Ishikawa (cell line): ENCODE results near the gene GNPTG.
A peak's percentile ranks its signal among the peaks of the same experiment; 100 is the strongest.

ENCODE experiments used
- CEBPB ChIP-seq: IDR thresholded peaks from 2 replicates; pipeline ENCODE4 v1.6.1; 2012
- CREB1 ChIP-seq: IDR thresholded peaks from 2 replicates; pipeline ENCODE4 v1.6.1; 2012; ENCODE audit warnings: low read depth
- EGR1 ChIP-seq: IDR thresholded peaks from 2 replicates; pipeline ENCODE4 v1.6.1; 2012
- EP300 ChIP-seq: IDR thresholded peaks from 2 replicates; pipeline ENCODE4 v1.6.1; 2012; ENCODE audit warnings: borderline replicate concordance
- FOXM1 ChIP-seq: IDR thresholded peaks from 2 replicates; pipeline ENCODE4 v1.6.1; 2012; ENCODE audit warnings: low read depth, borderline replicate concordance
- MAX ChIP-seq: IDR thresholded peaks from 2 replicates; pipeline ENCODE4 v1.6.1; 2012
- NFIC ChIP-seq: IDR thresholded peaks from 2 replicates; pipeline ENCODE4 v1.6.1; 2012
- RAD21 ChIP-seq: IDR thresholded peaks from 2 replicates; pipeline ENCODE4 v1.6.1; 2012; ENCODE audit warnings: low read depth
- REST ChIP-seq: IDR thresholded peaks from 2 replicates; pipeline ENCODE4 v1.6.1; 2012; ENCODE audit warnings: low read depth, mild to moderate bottlenecking
- TAF1 ChIP-seq: IDR thresholded peaks from 2 replicates; pipeline ENCODE4 v1.6.1; 2012; ENCODE audit warnings: low read depth, mild to moderate bottlenecking
- TCF12 ChIP-seq: IDR thresholded peaks from 2 replicates; pipeline ENCODE4 v1.6.1; 2012; ENCODE audit warnings: low read depth
- TEAD4 ChIP-seq: IDR thresholded peaks from 2 replicates; pipeline ENCODE4 v1.6.1; 2012
- USF1 ChIP-seq: IDR thresholded peaks from 2 replicates; pipeline ENCODE4 v1.6.1; 2012
- YY1 ChIP-seq: IDR thresholded peaks from 2 replicates; pipeline ENCODE4 v1.6.1; 2012; ENCODE audit warnings: low read depth
- ZBTB7A ChIP-seq: IDR thresholded peaks from 2 replicates; pipeline ENCODE4 v1.6.1; 2012; ENCODE audit warnings: low read depth

GNPTG gene

GRCh38 chr16:1351582-1352362 is at the start of gene GNPTG, which contains the start of gene TSR3:
Gene GNPTG (plus strand): TSS chr16:1351931. CDS start chr16:1351966, 35 bp downstream.
Gene TSR3 (minus strand): TSS chr16:1351878. CDS start chr16:1351804, 74 bp downstream.
- TF ChIP-seq REST (no peak), MAX (peak; percentile 49; the same call in 1 of the 2 replicates), CEBPB (no peak; the same call in 1 of the 2 replicates), NFIC (no peak; the same call in 1 of the 2 replicates), RAD21 (no peak), EGR1 (peak; percentile 37; the same call in 1 of the 2 replicates), ZBTB7A (peak; percentile 35; the same call in 1 of the 2 replicates), USF1 (peak; percentile 98), YY1 (peak; percentile 98), TAF1 (peak; percentile 88; the same call in 1 of the 2 replicates), EP300 (peak; percentile 74), CREB1 (no peak), FOXM1 (no peak), TCF12 (peak; percentile 64), TEAD4 (no peak)

- no peak for TF ChIP-seq TEAD4
- TF ChIP-seq YY1 = no peak
- no peak for TF ChIP-seq CREB1
- TF ChIP-seq FOXM1 = no peak
- TF ChIP-seq RAD21 = no peak
These were observed 45.9 kb upstream of the GNPTG start for GRCh38 chr16:1305823-1306222.

- TF ChIP-seq ZBTB7A (no peak), TEAD4 (no peak), TCF12 (no peak)
These were observed 45.4 kb upstream of the GNPTG start for GRCh38 chr16:1306334-1306733.

- no peak for TF ChIP-seq FOXM1
- TF ChIP-seq ZBTB7A = peak; percentile 67; the same call in 1 of the 2 replicates
- peak; percentile 91 for TF ChIP-seq EGR1
These were observed 43.4 kb upstream of the GNPTG start for GRCh38 chr16:1308036-1308976.

- TF ChIP-seq EGR1 = no peak
- no peak for TF ChIP-seq NFIC
- peak; percentile 84 for TF ChIP-seq CREB1
- TF ChIP-seq MAX = peak; percentile 74
- TF ChIP-seq TAF1 = peak; percentile 73; the same call in 1 of the 2 replicates
These were observed 42.5 kb upstream of the GNPTG start, which contains the start of gene UBE2I for GRCh38 chr16:1308977-1309885. Gene UBE2I (plus strand): TSS chr16:1309636. CDS start chr16:1314031, 4,395 bp downstream.

GRCh38 chr16:1309888-1310831 is 41.6 kb upstream of the GNPTG start:
- TF ChIP-seq CEBPB (peak; percentile 92), EGR1 (peak; percentile 59), MAX (no peak)

GRCh38 chr16:1310832-1311200 is 40.9 kb upstream of the GNPTG start:
- TF ChIP-seq MAX (no peak), USF1 (no peak)
